SJSA1 (cell line): Measurements from ENCODE around the gene CAPN11. TPM values are rescaled to one million over a fixed set of nuclear protein-coding genes. Genes with fewer than 3 reads are reported as not detected.
"Not testable (repeated sequence)": the region's sequence is repeated elsewhere in the genome, so short reads cannot be mapped to it uniquely, and the experiment has no call there.

ENCODE experiments used
- DNase-seq, 2 experiments: peaks; one replicate each; pipeline ENCODE4 v3.0.0-alpha.2; 2015 to 2020; ENCODE audit warnings: low spot score in 2 of 2, low read depth in 1 of 2
- H3K27ac ChIP-seq: fragments of 250-450 bp; sonication (Bioruptor Pico); 2 replicates; pipeline ENCODE4 v1.5.1; 2020; ENCODE audit warnings: mild to moderate bottlenecking, moderate library complexity
- H3K27me3 ChIP-seq: fragments of 250-450 bp; sonication (Bioruptor Pico); replicated peaks from 2 replicates; pipeline ENCODE4 v1.5.1; 2020; ENCODE audit warnings: mild to moderate bottlenecking, moderate library complexity
- H3K36me3 ChIP-seq: fragments of 250-450 bp; sonication (Bioruptor Pico); 2 replicates; pipeline ENCODE4 v1.5.1; 2020; ENCODE audit warnings: mild to moderate bottlenecking
- H3K4me1 ChIP-seq: fragments of 250-450 bp; sonication (Bioruptor Pico); replicated peaks from 2 replicates; pipeline ENCODE4 v1.6.1; 2021; ENCODE audit warnings: mild to moderate bottlenecking
- H3K4me3 ChIP-seq: fragments of 250-450 bp; sonication (Bioruptor Pico); 2 replicates; pipeline ENCODE4 v1.5.1; 2020; ENCODE audit warnings: mild to moderate bottlenecking
- H3K9me3 ChIP-seq: fragments of 250-450 bp; sonication (Bioruptor Pico); replicated peaks from 2 replicates; pipeline ENCODE4 v1.5.1; 2020; ENCODE audit warnings: mild to moderate bottlenecking
- total RNA-seq: library from RNA; depleted of rRNA; stranded (reverse); fragments of >200 nt; shearing (Covaris generic); gene quantifications from 2 replicates; pipeline ENCODE4 v1.2.3, GENCODE V29; 2014

CAPN11 gene
- total RNA-seq, 1 experiment from 2014 or later: not detected

GRCh38 chr6:44176130-44176761 is 17.6 kb downstream of the CAPN11 start:
- no peaks in the 10 kb centered on the region for H3K36me3 ChIP-seq
- no peak for DNase-seq
- no peak overlapping the region for H3K27ac ChIP-seq
- no peak overlapping the region for H3K4me3 ChIP-seq
- no peaks in the 10 kb centered on the region for H3K27me3 ChIP-seq
- H3K4me1 ChIP-seq: peaks cover 11% of the 10 kb centered on the region; the same call in 1 of the 2 replicates
- H3K9me3 ChIP-seq: no peaks in the 10 kb centered on the region

DNA sequence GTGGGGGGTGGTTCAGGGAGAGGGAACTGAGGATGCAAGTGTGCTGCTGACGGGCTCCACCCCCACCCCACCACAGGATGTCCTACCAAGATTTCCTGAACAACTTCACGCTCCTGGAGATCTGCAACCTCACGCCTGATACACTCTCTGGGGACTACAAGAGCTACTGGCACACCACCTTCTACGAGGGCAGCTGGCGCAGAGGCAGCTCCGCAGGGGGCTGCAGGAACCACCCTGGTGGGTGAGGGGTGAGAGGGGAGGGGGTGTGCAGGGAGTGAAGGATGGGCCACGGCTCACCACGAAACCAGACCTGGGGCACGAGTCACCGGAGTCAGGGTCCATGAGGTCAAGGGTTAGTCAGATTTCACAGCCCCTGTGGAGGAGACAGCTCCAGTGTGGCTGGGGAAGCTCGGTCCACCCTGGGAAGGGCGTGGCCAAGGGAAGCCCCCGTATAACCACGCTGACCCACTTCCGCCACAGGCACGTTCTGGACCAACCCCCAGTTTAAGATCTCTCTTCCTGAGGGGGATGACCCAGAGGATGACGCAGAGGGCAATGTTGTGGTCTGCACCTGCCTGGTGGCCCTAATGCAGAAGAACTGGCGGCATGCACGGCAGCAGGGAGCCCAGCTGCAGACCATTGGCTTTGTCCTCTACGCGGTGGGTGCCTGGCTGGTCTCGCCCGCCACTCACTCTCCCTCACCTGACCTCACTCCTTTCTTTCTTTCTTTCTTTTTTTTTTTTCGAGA is 18.3 kb downstream of the CAPN11 start:
- Histone ChIP-seq H3K27me3 (no peaks in the 10 kb centered on the region), H3K27ac (no peak overlapping the region), H3K4me1 (peaks cover 11% of the 10 kb centered on the region; the same call in 1 of the 2 replicates), H3K36me3 (no peaks in the 10 kb centered on the region), H3K4me3 (no peak overlapping the region), H3K9me3 (no peaks in the 10 kb centered on the region)
- no peak for DNase-seq

- Histone ChIP-seq H3K27me3 (no peaks in the 10 kb centered on the region), H3K4me3 (no peak overlapping the region), H3K4me1 (peaks cover 7% of the 10 kb centered on the region; the same call in 1 of the 2 replicates), H3K36me3 (no peaks in the 10 kb centered on the region), H3K27ac (no peak overlapping the region), H3K9me3 (no peaks in the 10 kb centered on the region)
- no peak for DNase-seq
Observed at GRCh38 chr6:44177691-44178423, 19.2 kb downstream of the CAPN11 start.

DNA sequence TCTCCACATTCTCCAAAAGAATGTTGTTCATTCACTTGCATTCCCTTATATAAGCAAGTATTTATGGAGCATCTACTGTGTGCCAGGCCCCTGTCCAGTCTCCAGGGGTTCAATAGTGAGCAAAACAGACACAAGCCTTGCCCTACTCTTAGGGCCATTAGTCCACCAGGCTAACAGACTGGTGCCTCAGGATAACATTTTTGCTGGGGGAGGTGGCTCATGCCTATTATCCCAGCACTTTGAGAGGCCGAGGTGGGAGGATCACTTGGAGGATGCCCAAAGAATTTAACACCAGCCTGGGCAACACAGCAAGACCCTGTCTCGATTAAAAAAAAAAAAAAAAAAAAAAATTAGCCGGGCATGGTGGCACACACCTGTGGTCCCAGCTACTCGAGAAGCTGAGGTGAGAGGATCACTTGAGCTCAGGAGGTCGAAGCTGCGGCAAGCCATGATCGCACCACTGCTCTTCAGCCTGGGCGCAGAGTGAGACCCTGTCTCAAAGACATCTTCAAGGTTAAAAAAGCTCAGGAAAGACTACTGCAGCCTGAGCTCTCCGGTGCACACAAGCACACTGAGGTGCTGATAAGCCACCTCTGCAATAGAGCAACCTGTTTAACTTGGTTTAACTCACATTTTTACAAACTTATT is 19.9 kb downstream of the CAPN11 start:
- Histone ChIP-seq H3K27me3 (no peaks in the 10 kb centered on the region), H3K4me3 (no peak overlapping the region), H3K36me3 (no peaks in the 10 kb centered on the region), H3K9me3 (no peaks in the 10 kb centered on the region), H3K27ac (no peak overlapping the region), H3K4me1 (peaks cover 5% of the 10 kb centered on the region; the same call in 1 of the 2 replicates)
- no peak for DNase-seq

- Histone ChIP-seq H3K9me3 (no peaks in the 10 kb centered on the region), H3K27ac (no peak overlapping the region), H3K36me3 (no peaks in the 10 kb centered on the region), H3K4me3 (no peak overlapping the region), H3K27me3 (no peaks in the 10 kb centered on the region), H3K4me1 (peaks cover 5% of the 10 kb centered on the region; the same call in 1 of the 2 replicates)
- DNase-seq: no peak
Observed at GRCh38 chr6:44179072-44179536, 20.5 kb downstream of the CAPN11 start.

DNA sequence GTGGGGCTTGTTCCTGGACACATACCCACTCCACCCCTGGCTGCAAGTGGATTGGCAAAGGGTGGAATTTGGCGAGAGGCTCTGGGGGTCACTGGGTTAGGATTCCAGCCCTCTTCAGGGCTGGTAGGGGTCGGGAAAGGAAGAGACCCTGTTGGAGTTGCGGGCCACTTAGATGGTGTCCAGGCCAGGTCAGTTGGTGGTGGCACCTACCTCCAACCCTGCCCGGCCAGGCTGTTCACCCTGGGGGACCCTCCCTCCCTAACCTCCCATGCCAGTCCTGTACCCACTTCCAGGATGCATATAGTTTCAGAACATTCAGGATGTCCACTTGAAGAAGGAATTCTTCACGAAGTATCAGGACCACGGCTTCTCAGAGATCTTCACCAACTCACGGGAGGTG is 21.0 kb downstream of the CAPN11 start:
- no peaks in the 10 kb centered on the region for H3K36me3 ChIP-seq
- no peak for DNase-seq
- H3K4me1 ChIP-seq: peaks cover 5% of the 10 kb centered on the region; the same call in 1 of the 2 replicates
- H3K9me3 ChIP-seq: no peaks in the 10 kb centered on the region
- H3K27ac ChIP-seq: no peak overlapping the region
- H3K4me3 ChIP-seq: no peak overlapping the region
- no peaks in the 10 kb centered on the region; the same call in 1 of the 2 replicates for H3K27me3 ChIP-seq

DNA sequence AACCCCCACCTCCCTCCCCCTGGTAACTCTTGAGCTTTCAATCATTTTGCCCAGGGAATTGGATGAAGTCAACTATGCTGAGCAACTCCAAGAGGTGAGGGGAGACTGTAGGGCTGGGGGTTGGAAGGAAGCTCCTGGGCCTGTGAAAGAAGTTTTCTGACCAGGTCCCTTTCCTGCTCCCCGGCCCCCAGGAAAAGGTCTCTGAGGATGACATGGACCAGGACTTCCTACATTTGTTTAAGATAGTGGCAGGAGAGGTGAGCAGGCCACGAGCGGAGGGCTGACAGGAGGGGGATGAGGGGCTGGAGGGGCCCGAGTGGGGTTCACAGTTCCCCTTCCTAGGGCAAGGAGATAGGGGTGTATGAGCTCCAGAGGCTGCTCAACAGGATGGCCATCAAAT is 21.8 kb downstream of the CAPN11 start:
- DNase-seq: no peak

DNA sequence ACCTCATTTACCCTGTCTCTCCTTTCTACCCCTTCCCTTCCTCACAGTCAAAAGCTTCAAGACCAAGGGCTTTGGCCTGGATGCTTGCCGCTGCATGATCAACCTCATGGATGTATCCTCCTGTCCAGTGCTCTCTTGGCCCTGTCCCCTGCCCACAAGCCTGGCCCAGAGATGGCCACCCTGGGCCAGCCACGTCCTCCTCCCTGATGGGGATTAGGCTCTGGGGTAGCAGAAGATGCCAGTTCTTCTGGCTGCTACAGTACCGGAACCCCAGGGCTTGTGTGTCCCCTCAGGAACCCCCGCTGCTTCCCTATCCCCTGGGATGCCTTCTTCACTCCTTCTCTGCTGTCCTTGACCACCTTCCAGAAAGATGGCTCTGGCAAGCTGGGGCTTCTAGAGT is 22.3 kb downstream of the CAPN11 start:
- DNase-seq: no peak
- H3K9me3 ChIP-seq: no peaks in the 10 kb centered on the region
- H3K4me1 ChIP-seq: peaks cover 5% of the 10 kb centered on the region; the same call in 1 of the 2 replicates
- no peaks in the 10 kb centered on the region for H3K36me3 ChIP-seq
- no peaks in the 10 kb centered on the region; the same call in 1 of the 2 replicates for H3K27me3 ChIP-seq
- no peak overlapping the region for H3K4me3 ChIP-seq
- no peak overlapping the region for H3K27ac ChIP-seq

More for the DNA sequence above, 21.8 kb downstream of the CAPN11 start:
- Histone ChIP-seq H3K27me3 (no peaks in the 10 kb centered on the region; the same call in 1 of the 2 replicates), H3K4me1 (peaks cover 5% of the 10 kb centered on the region; the same call in 1 of the 2 replicates), H3K9me3 (no peaks in the 10 kb centered on the region), H3K27ac (no peak overlapping the region), H3K36me3 (no peaks in the 10 kb centered on the region), H3K4me3 (no peak overlapping the region)

DNA sequence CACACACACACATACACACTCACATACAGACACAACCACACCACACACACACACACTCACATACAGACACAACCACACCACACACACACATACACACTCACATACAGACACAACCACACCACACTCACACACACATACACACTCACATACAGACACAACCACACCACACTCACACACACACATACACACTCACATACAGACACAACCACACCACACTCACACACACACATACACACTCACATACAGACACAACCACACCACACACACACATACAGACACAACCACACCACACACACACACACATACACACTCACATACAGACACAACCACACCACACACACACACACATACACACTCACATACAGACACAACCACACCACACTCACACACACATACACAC is 23.2 kb downstream of the CAPN11 start:
- H3K36me3 ChIP-seq, H3K9me3 ChIP-seq, H3K27ac ChIP-seq, H3K27me3 ChIP-seq, H3K4me3 ChIP-seq, DNase-seq, H3K4me1 ChIP-seq: not testable (repeated sequence)

GRCh38 chr6:44182911-44183390 is 24.3 kb downstream of the CAPN11 start:
- no peak overlapping the region for H3K4me3 ChIP-seq
- H3K9me3 ChIP-seq: no peaks in the 10 kb centered on the region
- no peaks in the 10 kb centered on the region for H3K36me3 ChIP-seq
- no peak for DNase-seq
- H3K4me1 ChIP-seq: peaks cover 5% of the 10 kb centered on the region; the same call in 1 of the 2 replicates
- no peaks in the 10 kb centered on the region; the same call in 1 of the 2 replicates for H3K27me3 ChIP-seq
- no peak overlapping the region for H3K27ac ChIP-seq

DNA sequence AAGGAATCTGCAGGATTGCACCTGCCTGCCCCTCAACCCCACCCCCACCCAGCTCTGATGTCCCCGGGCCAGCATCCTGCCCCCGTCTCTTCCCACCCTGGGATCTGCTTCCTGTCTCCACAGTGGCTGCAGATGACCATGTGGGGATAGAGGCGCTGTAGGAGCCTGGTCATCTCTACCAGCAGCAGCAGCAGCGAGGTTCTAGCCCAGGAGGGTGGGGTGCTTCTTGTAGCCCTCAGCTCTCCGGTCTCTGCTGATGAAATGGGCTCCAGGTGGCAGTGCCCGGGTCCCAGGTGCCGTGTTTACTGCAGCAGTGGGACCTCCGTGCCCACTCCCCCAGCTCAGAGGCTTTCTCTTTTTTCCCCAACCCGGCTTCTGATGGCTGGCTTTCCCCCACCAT is 25.2 kb downstream of the CAPN11 start:
- no peak overlapping the region for H3K27ac ChIP-seq

GRCh38 chr6:44185356-44185755 is 26.7 kb downstream of the CAPN11 start:
- not testable (repeated sequence) for H3K36me3 ChIP-seq, H3K27ac ChIP-seq, H3K4me3 ChIP-seq, H3K4me1 ChIP-seq, H3K9me3 ChIP-seq, H3K27me3 ChIP-seq, DNase-seq

More for the DNA sequence above, 25.2 kb downstream of the CAPN11 start:
- Histone ChIP-seq H3K4me1 (peaks cover 5% of the 10 kb centered on the region; the same call in 1 of the 2 replicates), H3K4me3 (no peak overlapping the region), H3K9me3 (no peaks in the 10 kb centered on the region), H3K36me3 (no peaks in the 10 kb centered on the region), H3K27me3 (no peaks in the 10 kb centered on the region; the same call in 1 of the 2 replicates)
- DNase-seq: no peak

DNA sequence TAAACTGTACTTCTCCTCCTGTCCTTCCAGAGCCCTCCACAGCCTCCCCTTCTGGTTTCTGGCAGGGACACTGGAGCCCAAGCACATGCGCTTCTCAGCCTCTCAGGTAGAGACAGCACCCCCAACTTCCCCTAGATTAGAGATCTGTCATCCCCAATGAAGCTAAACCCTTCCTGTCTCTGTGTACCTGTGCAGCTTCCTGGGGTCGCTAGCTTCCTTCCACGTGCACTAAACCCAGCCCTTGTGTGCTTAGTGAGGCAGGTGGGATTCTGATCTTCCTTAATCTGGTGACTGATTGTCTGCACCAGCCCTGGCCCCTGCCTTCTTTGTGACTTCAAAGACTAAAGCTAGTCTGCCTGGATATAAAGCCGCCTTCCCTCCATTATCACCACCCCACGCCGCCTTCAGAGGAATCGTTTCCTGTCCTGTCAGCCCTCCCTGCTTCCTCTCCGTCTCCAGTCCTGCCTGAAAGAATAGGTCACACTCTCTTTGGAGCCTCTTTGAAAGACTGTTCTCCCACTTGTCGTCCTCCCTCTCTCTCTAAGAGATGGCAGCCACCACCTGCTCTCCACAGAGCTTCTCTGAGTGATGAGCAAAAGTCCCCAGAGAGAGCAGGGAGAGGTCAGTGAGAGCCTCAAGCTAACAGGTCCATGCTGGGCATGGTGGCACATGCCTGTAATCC is 27.5 kb downstream of the CAPN11 start:
- no peak overlapping the region for H3K27ac ChIP-seq
- no peak overlapping the region for H3K4me3 ChIP-seq
- no peaks in the 10 kb centered on the region for H3K4me1 ChIP-seq
- no peak for DNase-seq
- H3K27me3 ChIP-seq: no peaks in the 10 kb centered on the region; the same call in 1 of the 2 replicates
- no peaks in the 10 kb centered on the region for H3K36me3 ChIP-seq
- no peaks in the 10 kb centered on the region for H3K9me3 ChIP-seq
